GM18526 (cell line): Measurements from ENCODE around the gene G2E3.

Source experiments
- POLR2A ChIP-seq: IDR thresholded peaks from 3 replicates; pipeline ENCODE4 v1.6.1; 2011; ENCODE audit not compliant: insufficient read length; ENCODE audit errors: extremely low read depth

The G2E3 gene

DNA sequence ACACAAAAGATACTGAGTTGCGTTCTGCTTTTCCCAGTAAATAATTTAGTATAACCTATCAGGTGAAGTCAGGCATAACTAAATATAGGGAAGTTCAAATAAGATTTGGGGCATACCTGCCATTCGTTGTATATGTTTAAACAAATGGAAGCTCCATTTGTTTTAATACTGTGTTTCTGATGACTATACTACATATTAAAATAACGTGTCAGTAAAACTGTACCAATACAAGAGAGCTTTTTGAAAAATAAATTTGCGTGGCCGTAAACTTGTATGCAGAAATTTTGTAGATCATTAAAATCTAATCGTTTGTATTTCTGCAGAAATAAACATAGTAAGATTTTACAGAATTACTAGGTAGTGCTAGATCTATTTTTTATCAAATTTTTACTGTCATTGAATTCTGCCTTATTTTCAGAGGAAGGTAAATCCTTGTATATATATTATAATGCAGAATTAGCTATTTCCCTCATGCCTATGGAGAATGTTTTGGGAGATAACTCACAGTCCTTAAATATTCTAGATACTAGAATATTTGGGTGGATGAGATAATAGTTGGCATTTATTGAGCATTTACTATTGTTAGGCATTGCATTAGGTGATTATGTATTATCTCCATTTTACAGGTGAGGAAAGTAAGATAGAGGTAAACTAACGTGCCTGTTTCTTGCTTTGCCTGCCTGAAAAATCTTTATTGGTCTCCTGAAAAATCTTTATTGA lies 64.6 kb downstream of the G2E3 start:
- no peak for TF ChIP-seq POLR2A

DNA sequence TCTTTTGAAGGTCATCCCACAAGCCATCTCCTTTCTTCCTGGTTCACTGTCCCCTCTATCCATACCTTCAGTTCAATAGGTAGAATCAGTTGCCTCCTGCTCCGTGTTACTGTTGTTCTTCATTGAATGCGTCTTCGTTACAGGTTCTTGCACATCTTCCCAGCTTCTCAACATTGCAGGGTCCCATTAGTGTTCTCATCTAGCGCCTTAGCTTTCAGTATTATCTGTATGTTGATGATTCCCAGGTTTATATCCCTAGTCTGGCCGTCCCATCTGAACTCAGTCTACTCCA lies 65.1 kb downstream of the G2E3 start:
- TF ChIP-seq POLR2A = no peak

- no peak for TF ChIP-seq POLR2A
Observed at GRCh38 chr14:30625533-30625932, 66.6 kb downstream of the G2E3 start.

GRCh38 chr14:30630248-30630647 lies 71.3 kb downstream of the G2E3 start:
- TF ChIP-seq POLR2A = no peak

- no peak for TF ChIP-seq POLR2A
Observed at GRCh38 chr14:30632730-30633129, 73.8 kb downstream of the G2E3 start.

DNA sequence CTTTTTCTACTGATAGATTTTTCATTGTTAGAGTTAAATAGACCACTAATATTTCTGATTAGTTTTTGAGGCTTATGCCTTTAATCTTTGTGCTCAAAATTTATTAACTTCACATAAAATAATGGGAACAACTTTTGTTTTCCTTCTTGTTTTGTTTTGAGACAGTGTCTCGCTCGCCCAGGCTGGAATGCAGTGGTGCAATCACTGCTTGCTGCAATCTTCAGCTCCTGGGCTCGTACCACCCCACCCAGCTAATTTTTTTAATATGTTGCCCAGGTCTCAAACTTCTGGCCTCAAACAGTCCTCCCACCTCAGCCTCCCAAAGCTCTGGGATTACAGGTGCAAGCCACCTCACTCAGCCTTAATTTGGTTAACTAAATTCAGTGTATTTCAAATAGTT lies 80.0 kb downstream of the G2E3 start:
- TF ChIP-seq POLR2A = no peak

GRCh38 chr14:30641207-30641606 lies 82.2 kb downstream of the G2E3 start:
- no peak for TF ChIP-seq POLR2A

GRCh38 chr14:30645600-30645999 lies 86.6 kb downstream of the G2E3 start:
- no peak for TF ChIP-seq POLR2A

- TF ChIP-seq POLR2A = no peak
Observed at GRCh38 chr14:30648471-30648870, 89.5 kb downstream of the G2E3 start.

DNA sequence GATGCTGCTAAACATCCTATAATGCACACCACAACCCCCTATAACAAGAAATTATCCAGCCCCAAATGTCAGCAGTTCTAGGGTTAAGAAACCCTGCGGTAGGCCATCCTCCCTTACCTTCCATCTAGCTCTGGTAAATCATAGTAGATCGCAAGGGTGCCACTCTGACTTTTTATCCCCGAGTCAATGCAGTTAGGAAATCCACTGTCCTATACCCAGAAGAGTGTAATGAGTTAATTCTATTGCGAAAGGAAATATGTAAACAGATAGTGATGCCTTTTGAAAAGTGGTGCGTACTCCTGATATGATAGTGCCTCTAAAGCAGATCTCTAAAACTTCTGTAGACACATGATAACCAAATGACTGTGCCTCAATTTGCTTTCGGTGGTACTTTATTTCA lies 93.0 kb downstream of the G2E3 start:
- no peak for TF ChIP-seq POLR2A

GRCh38 chr14:30655124-30655523 lies 96.2 kb downstream of the G2E3 start:
- TF ChIP-seq POLR2A = no peak

- TF ChIP-seq POLR2A = no peak
Observed at GRCh38 chr14:30655658-30656057, 96.7 kb downstream of the G2E3 start.

- TF ChIP-seq POLR2A = no peak
Observed at GRCh38 chr14:30656190-30656632, 97.3 kb downstream of the G2E3 start.

DNA sequence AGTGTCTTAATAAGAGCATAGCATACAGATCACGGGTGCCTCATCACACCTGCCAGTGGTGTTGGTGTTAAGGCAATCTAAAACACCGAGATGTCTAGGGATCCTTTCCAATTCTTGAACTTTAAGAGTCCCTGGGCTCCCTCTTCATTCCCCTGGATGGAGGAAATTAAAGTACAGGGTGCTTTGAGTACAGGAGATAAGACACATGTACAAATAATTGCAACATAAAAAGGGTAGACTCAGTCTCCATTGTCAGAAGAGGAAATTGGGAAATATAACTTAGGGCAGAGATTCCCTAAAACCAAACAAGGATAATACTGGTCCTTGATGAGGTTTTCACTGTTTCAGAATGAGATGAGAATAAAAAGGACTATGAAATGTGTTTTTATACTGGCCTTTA lies 98.1 kb downstream of the G2E3 start:
- TF ChIP-seq POLR2A = no peak

DNA sequence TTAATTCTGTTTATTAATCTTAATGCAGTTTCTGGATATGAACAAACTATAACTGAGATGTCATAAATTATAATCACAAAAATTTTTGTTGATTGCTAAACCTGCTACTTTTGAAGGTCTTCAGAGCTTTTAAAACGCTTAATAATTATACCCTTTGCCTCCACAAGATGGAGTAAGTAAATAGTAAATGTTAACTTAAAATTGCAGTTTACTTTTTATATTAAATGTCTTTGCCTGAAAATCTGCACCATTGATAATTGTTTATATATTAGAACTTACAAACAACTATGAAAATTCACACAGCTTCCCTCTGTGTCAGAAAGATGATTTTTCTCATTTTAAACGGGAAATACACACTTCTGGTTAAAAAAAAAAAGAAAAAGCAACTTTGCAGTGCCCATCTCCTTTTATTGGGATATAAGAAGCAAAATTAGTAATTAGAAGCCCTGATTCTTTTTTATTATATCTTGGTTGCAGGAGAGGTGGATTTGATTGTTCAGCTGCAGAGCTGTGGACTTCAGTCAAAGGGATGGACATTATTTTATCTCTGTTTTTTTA lies 98.7 kb downstream of the G2E3 start:
- no peak for TF ChIP-seq POLR2A

DNA sequence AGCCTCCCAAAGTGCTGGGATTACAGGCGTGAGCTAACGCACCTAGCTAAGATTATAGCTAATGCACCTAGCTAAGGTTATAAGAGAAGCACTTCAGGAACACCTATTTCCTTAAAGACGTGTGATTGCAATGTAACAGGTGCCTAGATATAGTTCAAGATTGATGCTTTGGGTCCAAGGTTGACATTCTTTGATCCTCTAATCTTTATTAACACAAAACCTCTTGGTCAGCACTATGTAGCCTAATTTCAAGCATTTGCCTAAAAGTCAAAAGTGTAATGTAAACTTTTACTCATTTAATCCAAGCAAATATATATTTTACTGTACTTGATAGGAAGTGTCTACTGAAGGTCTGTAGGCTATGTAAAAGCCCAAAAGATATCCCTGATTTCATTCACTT lies 99.7 kb downstream of the G2E3 start:
- TF ChIP-seq POLR2A = no peak

- TF ChIP-seq POLR2A = no peak
Observed at GRCh38 chr14:30669594-30669993, 110.6 kb downstream of the G2E3 start.
